RWPE2 (cell line): ENCODE data around the gene RGS9.
"Not testable (repeated sequence)": the region's sequence is repeated elsewhere in the genome, so short reads cannot be mapped to it uniquely, and the experiment has no call there.

ENCODE experiments used
- ATAC-seq: fragments of 200-7000 bp; cut with Tn5 transposase; 3 replicates; pipeline ENCODE4 v1.9.1; 2021; ENCODE audit warnings: low read depth
- DNase-seq: peaks from one replicate; pipeline ENCODE4 v3.0.0-alpha.2; 2020; ENCODE audit warnings: low spot score
- H3K27ac ChIP-seq: fragments of 450-650 bp; 2 replicates; pipeline ENCODE4 v1.5.1; 2017; ENCODE audit warnings: mild to moderate bottlenecking; ENCODE audit not compliant: poor library complexity, severe bottlenecking
- H3K27me3 ChIP-seq: fragments of 250-450 bp; sonication (Bioruptor Pico); 2 replicates; pipeline ENCODE4 v1.5.1; 2021; ENCODE audit warnings: mild to moderate bottlenecking, moderate library complexity; ENCODE audit not compliant: insufficient read depth, poor library complexity, severe bottlenecking
- H3K36me3 ChIP-seq: fragments of 250-450 bp; sonication (Bioruptor Pico); 2 replicates; pipeline ENCODE4 v1.5.1; 2020; ENCODE audit warnings: low read depth, mild to moderate bottlenecking, moderate library complexity
- H3K4me1 ChIP-seq: fragments of 250-450 bp; sonication (Bioruptor Pico); 2 replicates; pipeline ENCODE4 v1.5.1; 2021; ENCODE audit warnings: mild to moderate bottlenecking, moderate library complexity; ENCODE audit not compliant: insufficient read depth, poor library complexity, severe bottlenecking
- H3K4me3 ChIP-seq: fragments of 250-450 bp; sonication (Bioruptor Pico); 2 replicates; pipeline ENCODE4 v1.5.1; 2021; ENCODE audit warnings: mild to moderate bottlenecking, moderate library complexity; ENCODE audit not compliant: severe bottlenecking
- H3K9me3 ChIP-seq: fragments of 250-450 bp; sonication (Bioruptor Pico); 2 replicates; pipeline ENCODE4 v1.5.1; 2021; ENCODE audit warnings: mild to moderate bottlenecking, moderate library complexity; ENCODE audit not compliant: severe bottlenecking
- CTCF ChIP-seq: fragments of 450-650 bp; IDR thresholded peaks from one replicate; pipeline ENCODE4 v1.5.1; 2017; ENCODE audit warnings: mild to moderate bottlenecking, moderate library complexity; ENCODE audit not compliant: poor library complexity, severe bottlenecking

RGS9 gene

DNA sequence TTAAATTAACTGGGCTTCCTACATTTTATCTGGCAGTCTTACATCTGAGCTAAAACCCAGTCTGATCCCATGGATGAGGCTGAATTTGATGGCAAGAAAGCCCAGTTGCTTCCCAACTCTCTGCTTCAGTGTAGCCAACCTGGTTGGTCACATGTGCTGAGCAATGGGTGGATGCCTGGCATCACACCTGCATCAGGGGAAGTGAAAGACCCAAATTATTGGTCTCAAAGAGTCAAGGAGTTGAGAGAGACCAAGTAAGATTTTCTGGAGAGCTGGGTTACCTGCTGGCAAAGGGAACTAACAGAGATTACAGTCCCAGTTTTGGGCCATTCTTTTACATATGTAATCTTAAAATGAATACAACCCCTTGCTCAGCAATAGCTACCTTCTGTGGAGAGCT is 38.8 kb downstream of the RGS9 start:
- no peaks in the 10 kb centered on the region for H3K27me3 ChIP-seq
- no peak for DNase-seq
- no peaks in the 10 kb centered on the region for H3K9me3 ChIP-seq
- no peak for ATAC-seq
- no peaks in the 10 kb centered on the region for H3K36me3 ChIP-seq
- H3K27ac ChIP-seq, result no peak overlapping the region
- TF ChIP-seq CTCF, result no peak
- H3K4me1 ChIP-seq, result peaks cover 8% of the 10 kb centered on the region
- H3K4me3 ChIP-seq, result no peak overlapping the region

- peaks cover 8% of the 10 kb centered on the region for H3K4me1 ChIP-seq
- no peaks in the 10 kb centered on the region for H3K27me3 ChIP-seq
- no peak overlapping the region for H3K27ac ChIP-seq
- no peak for TF ChIP-seq CTCF
- H3K4me3 ChIP-seq, result no peak overlapping the region
- no peak for DNase-seq
- H3K36me3 ChIP-seq, result no peaks in the 10 kb centered on the region
- no peaks in the 10 kb centered on the region for H3K9me3 ChIP-seq
- ATAC-seq, result no peak
These were observed 39.7 kb downstream of the RGS9 start for GRCh38 chr17:65176646-65177409.

GRCh38 chr17:65177901-65178300 is 40.7 kb downstream of the RGS9 start:
- Histone ChIP-seq H3K9me3 (no peaks in the 10 kb centered on the region), H3K27me3 (no peaks in the 10 kb centered on the region), H3K4me1 (peaks cover 8% of the 10 kb centered on the region), H3K36me3 (no peaks in the 10 kb centered on the region), H3K4me3 (no peak overlapping the region), H3K27ac (no peak overlapping the region)
- TF ChIP-seq CTCF, result no peak
- DNase-seq (no peak), ATAC-seq (0 out of 3 replicates have a peak, but pooled peaks have one; percentile 20)

- not testable (repeated sequence) for H3K4me3 ChIP-seq, H3K36me3 ChIP-seq, DNase-seq, ATAC-seq, H3K27me3 ChIP-seq, H3K4me1 ChIP-seq, H3K9me3 ChIP-seq, H3K27ac ChIP-seq
These were observed 43.1 kb downstream of the RGS9 start for GRCh38 chr17:65180276-65180675.

DNA sequence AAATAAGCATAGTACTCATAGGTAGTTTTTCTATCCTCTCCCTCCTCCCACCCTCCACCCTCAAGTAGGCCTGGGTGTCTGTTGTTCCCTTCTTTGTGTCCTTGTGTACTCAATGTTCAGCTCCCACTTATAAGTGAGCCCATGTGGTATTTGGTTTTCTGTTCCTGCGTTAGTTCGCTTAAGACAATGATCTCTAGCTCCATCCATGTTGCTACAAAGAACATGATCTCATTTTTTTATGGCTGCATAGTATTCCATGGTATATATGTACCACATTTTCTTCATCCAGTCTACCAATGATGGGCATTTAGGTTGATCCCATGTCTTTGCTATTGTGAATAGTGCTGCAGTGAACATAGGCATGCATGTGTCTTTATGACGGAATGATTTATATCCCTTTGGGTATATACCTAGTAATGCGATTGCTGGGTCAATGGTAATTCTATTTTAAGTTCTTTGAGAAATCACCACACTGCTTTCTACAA is 43.6 kb downstream of the RGS9 start:
- not testable (repeated sequence) for H3K4me1 ChIP-seq

More for the DNA sequence above, 43.6 kb downstream of the RGS9 start:
- H3K4me3 ChIP-seq, H3K36me3 ChIP-seq, H3K9me3 ChIP-seq, H3K27ac ChIP-seq, DNase-seq, ATAC-seq, H3K27me3 ChIP-seq: not testable (repeated sequence)
